ENCODE data around the gene RANBP3.

RANBP3 gene

DNA sequence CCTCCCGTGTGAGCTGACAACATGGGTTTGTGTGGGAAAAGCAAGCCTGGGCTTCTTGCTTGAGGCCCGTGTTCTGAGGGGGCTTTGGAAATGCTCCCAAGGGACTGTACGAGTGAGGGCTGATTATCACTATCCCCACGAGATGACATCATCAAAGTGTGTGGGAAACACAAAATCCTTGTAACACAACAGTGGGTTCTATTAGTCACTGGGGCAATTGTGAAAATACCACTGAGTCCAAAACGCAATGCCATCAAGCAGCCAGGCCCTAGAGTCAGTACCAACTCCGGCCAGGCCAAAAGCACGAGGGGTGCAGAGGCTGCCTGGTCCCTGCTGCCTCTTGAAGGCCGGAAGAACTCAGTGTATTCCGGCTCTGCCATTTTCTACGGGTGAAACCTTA, 34.3 kb downstream of the RANBP3 start:
- DNase-seq: no peak

DNA sequence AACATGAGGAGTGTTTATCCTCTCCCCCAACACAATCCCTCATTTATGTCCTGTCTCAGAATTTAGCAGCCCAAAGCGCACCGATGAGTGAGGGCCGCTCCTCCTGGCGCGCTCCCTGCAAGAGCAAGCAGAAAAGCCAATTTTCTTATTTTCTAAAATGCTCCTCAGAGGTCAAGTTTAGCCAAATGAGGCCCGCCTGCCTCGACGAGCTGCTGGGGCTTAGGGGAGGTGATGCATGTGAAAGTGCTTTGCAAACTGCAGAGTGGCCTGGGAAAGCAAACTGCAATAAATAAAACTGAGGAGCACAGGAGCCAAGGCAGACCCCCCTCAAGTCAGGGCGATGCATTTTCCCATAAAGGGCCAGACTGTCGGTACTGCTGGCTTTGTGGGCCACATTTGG, 34.9 kb downstream of the RANBP3 start:
- DNase-seq: no peak

DNA sequence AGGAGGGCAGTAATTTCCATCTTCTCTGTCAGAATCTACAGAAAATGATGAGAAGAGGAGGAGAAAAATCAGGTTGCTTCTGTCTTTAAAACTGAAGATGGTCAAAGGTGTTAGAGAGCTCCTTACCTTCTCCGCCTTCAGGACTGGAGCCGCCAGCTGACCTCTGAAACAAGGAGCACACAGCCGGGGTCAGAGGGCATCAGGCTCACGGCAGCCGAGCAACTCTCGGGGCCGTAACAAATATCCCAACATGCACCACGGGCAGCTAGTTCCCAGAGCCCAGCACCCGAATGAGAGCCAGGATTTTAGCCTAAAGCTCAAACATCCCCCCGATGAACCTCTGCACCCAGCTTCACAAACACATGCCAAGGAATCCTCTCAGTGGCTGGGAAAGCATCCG, 36.3 kb downstream of the RANBP3 start:
- DNase-seq: no peak

DNA sequence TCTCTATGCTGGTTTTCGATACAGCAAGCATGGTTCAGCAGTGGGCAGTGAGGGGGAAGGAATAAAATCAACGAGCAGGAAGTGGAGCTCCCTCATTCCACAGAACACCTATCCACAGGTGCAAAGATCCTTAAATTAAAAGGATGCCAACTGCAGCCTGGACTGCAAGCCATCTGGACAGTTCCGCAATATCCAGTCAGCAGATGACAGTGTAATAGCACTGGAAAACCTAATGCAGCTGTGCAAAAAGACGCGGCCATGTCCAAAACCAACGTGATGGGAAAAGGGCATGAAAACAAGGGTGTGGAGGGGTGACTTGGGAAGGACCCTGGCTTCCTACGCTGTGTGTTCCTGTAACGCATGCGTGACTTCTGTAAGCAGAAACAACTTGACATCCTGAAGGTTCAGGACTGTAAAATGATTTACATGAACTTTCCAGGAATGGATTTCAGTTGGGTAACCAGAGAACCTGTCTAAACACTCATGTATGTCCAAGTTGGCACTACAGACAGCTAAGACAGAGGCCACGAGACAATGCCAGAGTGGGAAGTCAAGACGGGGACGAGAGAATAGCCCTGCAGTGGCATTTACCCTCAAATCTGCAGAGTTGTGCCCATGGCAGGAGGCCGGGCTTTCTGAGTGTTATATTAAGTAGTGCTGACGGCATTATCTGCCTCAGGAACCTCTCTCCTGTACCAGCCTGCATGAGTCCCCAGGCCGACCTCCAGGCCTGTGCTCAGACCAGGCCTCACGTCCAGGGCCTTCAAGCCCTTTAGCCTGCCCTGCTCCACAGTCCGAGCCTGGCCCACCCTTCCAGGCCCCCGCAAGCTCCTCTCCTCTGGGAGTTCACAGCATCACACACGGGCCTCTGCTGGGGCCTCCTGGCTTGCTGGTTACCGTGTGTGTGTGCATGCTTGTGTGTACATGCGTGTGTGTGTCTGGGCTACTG, 37.4 kb downstream of the RANBP3 start:
- DNase-seq: no peak

DNA sequence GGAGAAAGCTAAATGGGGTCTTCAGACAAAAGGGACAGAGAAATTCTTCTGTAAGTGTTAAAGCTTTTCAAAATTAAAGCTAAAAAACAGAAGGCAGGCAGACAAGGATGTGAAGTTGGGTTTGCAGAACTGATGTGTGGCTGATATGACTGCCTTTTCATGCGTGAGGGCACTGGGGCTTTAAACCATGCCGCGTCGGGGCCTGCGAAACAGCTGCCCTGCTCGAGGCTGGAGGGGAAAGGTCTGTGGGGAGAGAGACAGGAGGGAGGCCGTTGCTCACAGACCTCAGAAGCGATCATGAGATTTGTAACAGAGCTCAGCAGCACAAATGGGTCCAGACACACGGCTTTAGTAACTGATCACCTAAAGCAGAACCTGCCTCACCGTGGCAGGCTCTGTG, 40.4 kb downstream of the RANBP3 start:
- no peak for DNase-seq

DNA sequence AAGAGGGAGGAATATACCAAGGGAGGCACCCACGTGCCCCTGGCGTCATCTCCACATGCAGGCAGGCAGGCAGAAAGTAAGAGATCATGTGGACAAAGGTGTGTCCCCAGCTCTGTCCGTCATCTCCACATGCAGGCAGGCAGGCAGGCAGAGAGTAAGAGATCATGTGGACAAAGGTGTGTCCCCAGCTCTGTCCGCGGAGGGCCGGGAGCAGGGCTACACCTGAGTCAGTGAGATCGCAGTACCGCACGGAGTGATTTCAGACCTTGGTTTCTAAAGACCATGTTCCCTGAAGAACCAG, 41.7 kb downstream of the RANBP3 start:
- DNase-seq: no peak

DNA sequence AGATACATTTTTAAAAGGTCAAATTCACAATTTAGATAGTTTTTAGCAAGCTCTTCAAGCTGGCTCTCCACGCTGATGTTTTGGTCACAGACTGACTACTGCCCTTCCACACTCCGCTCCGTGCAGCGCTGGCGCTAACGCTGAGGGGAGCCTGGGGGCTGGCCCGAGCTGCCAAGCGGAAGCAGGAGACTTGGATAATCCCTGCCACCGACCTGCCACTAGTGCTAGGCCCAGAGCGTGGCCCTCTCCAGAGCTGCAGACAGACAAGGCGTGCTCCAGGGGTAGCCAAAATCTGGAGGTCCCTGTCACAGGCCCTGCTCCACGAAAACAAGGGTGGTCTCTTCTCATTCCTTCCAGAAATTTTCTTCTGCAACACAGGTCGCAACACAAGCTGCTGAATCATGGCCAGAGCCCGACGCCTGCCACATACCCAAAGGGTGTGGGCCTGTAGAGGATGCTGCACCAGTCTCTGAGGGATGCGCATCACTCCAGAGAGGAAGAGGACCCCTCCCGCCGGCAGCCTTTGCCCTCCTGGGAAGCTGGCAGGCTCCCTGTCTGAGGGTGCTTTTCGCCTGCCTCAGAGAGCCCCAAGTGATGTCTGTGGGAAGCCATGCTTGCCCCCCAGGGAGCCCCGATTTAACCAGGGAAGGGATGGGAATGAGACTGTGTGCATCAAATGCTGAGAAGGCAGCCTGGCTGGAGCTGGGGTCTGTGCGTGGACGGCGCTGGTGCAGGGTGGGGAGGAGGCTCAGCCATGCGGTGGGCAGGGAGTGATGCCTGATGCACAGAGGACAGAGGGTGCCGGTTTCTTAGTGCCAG, 42.3 kb downstream of the RANBP3 start:
- no peak for DNase-seq

DNA sequence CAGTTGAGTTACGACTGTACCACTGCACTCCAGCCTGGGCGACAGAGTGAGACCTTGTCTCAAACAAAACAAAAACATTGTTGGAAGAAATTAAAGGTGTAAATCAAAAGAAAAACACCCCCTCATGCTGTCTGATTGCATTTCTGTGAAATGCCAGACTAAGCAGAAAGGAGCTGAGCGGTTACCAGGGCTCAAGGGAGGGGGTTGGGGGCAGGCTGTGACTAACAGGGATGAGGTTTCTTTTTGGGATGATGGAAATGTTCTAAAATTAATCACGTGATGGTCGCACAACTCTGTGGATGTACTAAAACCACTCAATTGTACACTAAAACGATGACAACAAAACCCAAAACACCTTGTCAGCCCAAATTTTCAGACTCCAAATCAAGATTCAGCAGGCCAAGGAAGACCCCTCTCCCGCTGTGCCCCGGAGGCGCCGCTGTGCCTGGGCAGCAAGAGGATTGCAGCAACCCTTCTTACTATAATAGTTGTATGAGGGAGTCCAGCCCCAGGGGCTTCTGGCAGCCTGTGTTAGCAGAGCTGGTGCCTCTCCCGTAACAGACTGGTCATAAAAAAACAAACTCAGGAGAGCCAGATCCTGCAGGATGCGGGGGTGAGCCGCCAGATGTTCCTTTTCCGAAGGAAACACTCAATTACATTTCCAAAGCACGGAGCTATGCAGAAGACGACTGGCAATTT, 43.0 kb downstream of the RANBP3 start:
- DNase-seq: no peak

DNA sequence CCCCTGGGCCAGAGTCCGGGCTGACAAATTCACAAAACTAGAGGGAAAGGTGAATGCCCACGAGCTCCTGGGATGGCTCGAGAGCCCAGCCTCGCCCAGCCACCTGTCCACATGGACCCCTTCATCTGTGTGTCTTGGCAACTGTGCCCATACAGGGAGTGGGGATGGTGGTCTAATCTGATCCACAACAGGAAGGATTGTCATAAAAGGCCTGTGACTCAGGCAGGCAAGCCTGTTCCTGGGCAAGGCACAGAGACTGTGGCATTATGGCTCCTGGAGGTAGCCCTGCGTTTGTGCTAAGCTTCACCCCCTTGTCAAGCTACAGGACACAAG, 43.9 kb downstream of the RANBP3 start:
- DNase-seq: no peak

DNA sequence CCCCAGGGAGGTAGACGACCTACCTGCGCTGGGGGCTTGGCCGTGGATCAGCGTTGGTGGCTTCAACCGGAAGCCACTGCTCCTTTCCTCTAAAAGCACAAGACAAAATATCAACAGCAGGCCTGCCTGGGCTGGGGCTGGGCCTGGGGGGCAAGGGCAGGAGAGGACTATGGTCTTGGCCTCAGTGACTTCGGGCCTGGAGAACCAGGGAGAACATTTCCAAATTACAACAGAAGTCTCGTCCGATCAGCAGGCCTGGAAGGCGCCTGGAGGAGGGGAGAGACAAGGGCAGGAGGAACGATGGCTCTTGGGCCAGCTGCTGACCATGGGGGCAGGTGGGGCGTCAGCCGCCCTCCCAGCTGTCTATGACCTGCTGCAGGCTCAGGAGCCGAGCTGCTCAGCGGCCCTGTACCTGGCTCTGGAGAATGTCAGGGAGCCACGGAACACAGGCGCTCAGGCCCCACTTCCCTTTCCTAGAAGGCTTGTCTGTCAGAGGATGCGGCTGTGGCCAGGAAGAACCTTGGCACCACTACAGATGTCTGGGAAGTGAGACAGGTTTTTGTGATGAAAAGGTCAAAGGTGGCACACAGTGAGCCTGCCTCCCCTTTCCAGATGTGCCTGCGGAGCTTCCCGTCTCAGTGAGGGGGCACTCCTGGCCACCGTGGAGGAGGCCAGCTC, 44.4 kb downstream of the RANBP3 start:
- DNase-seq: no peak

DNA sequence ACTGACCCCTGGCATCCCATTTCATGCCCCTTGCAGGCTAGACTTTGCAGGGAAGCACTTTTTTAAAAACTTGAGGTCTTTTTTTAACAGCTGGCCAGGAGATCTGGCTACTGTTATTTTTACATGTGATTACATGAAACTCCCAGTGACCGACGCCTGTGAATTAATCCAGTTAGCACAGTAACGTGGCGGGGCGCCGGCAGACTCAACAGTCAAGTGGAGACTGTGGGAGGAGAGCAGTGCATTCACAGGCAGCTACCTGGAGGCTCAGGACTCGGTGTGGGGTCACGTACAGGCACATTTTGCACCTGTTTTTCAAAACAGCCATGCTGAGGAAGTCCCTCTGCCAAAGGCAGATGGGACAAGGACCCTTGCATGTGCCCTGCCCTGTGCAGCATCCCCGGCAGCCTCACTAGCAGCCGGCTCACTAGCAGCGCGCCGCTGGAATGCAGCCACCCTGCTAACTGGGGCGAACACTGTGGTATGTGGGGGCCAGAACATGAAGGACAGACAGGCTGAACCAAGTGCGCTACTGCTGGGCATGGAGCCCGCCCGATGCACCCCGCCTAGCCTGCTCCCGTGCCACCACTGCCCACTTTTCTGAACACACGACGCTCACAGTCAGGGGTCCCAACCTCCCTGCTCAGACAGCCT, 45.2 kb downstream of the RANBP3 start:
- peak in 1 of 2 experiments; percentile 34 for DNase-seq

DNA sequence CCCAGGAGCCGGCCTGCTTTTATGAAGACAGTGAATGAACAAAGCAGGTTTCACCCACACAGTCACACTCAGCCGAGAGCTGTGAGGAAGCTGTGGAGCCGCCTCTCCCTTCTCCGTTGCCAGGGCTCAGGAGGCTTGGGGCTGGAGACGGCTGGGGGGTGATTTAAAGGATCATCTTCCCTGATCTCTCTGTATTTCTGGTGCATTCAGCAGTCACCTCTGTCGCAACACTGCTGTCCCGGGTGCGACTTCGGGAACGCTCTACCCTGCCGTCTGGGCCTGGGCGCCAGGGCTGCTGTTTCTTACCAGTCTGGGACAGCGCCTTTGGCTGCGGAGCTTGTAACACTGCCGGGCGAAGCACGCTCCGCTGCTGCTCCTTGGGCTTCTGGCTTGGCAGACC, 45.8 kb downstream of the RANBP3 start:
- DNase-seq: no peak

DNA sequence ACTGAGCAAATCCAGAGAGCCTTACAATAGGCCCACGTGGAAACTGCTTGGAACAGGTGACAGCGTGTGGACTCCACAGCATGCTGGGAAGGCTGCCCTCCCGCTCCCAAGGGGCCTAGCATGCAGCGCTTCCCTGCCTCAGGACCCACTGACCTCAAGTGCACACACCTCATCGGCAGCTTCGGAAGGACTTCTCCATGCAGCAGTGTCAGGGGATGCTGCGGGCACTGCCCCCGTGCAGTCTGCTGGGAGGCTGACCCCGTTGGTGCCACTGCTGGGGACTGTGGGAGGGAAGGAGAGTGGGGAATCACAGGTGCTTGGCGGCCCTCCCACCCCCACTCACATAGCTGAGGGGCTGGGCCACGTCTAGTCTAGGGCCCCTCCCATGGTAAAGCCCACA, 46.7 kb downstream of the RANBP3 start:
- no peak for DNase-seq

DNA sequence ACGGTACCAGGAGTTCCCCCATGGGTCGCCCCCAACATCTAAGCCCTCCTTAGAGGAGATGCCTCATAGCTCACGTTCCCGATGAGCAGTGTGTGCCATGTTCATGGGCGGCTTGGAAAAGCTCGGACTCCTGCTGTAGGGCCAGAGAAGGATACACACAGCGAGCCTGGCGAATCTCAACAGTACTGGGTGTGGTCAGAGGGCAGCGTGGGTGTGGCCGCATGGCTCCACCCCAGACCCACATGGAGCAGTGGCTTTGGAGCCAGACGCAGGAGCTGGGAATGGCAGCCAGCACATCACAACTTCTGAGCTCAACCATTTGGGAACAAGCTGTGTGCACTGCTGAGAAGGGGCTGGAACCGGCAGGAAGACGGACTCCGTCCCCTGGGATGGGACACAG, 48.3 kb downstream of the RANBP3 start:
- DNase-seq: no peak

DNA sequence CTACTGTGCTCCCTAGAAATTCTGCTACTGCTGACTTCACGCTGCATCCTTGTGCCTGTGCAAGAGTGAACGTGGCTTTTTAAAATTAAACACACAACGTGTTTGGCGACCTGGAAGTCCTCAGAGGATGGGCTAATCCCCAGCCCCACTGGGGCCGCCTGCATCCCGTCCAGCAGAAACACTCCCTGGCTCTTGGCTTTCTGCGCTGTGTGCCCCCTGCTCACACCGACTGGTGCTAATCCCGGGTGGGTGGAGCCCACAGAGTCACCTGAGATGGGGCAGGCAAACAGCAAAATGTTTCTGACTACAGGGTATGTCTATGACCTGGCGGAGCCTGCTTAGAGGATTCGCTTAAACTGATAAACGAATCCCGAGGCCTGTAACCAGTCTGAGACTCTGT, 48.8 kb downstream of the RANBP3 start:
- no peak for DNase-seq

DNA sequence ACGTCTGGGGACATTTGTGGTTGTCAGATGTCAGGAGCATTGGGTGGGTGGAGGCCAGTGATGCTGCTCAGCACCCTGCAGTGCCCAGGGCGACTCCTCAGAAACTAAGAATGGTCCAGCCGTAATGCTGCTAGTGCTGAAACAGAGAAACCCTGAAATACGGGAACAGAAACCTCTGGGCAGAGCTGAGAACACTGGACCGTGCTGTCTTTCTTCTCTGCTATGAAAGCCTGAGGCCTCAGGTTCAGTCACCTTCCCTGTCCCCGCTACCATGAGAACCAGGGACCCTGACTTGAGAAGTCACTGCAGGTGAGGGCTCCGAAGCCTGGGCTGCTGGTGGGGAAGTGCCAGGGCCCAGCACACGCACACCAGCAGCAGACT, 50.5 kb downstream of the RANBP3 start:
- DNase-seq: no peak

DNA sequence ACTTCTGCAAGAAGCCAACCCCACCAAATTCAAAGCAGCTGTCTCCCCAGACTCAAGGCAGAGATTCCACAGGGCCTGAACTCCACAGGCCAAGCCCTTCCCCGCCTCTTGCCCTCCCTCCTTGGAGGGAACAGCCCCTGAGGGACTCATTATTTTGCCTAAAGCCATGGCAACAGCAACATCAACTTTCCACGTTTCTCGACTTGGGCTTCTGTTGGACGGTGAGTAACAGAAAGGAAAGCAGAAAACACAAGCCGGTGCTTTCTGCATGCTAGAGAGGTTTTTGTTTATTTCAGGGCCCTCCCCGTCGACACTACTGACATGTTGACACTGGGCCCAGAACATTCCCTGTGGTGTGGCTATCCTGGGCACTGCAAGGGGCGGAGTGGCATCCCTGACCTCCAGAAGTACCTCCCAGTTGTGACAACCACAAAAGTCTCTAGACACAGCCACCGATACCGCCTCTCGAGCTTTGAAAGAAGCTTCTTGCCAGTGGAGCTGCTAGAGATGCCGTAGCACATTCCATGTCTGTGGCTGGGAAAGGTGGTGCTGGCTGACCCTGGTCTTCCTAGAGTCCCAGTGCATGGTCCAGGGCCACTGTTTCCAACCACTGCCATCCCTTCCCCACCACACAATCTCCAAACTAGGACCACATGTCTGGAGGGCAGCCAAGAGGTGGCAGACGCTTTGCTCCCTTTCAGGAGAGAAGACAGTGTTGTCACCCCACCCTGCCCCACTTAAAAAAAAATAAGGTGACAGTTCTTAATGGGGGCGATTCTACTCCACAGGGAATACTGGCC, 51.1 kb downstream of the RANBP3 start:
- DNase-seq: no peak

DNA sequence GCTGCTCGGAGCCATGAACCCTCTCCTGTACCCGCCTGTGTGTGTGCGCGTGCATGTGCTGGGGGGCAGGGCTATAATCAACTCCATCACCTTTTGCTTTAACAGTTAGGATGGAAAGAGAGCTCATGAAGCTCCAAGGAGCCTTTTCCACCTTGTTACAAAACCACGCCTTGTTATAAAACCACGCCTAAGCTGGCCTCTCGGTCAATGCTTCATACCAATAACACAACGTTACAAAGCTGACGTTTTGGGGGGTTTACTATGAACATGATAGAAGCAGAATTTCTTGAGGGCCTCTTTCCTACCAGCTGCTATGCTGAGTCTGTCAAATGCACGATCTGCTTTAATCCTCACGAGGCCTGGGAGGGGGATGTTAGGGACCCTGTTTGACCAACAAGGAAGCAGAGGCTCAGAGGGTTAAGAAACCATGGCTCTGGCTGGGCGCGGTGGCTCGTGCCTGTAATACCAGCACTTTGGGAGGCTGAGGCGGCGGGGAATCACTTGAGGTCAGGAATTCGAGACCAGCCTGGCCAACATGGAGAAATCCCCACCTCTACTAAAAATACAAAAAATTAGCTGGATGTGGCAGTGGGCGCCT, 52.0 kb downstream of the RANBP3 start:
- DNase-seq: no peak

DNA sequence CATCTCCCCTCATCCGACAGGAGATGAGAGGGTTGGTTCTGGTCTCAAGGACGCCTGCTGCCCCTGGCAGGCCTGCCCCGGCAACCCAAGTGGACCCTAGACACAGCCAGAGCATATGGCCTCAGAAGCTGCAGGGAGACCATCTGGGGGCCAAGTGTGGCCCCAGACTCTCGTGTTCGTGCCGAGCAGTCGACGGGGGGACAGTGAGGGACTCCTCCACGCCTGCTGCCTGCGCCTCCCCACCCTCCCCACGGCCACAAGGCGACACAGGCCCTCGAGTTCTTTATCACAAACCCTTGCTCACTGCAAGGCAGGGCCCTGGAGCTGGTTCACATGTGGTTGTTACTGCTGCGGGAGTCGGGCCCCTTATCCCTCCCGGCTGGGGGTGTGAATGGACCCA, 54.6 kb downstream of the RANBP3 start:
- no peak for DNase-seq

DNA sequence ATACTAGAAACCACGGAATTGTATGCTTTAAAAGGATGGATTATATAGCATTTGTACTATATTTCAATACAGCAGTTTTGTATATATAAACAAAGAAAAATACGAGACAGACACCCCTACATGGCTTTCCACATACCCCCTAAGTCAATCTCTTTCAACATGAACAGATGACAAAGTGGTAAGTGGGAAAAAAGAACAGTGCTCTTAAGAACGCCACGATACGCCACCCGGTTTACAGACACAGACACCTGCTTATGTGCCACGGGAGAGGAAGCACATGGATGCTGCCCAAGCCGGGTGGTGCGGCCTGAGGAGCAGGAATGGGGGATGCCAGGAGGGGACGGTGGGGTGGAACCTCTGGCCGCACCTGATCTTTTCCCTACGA, 55.8 kb downstream of the RANBP3 start:
- DNase-seq: no peak

DNA sequence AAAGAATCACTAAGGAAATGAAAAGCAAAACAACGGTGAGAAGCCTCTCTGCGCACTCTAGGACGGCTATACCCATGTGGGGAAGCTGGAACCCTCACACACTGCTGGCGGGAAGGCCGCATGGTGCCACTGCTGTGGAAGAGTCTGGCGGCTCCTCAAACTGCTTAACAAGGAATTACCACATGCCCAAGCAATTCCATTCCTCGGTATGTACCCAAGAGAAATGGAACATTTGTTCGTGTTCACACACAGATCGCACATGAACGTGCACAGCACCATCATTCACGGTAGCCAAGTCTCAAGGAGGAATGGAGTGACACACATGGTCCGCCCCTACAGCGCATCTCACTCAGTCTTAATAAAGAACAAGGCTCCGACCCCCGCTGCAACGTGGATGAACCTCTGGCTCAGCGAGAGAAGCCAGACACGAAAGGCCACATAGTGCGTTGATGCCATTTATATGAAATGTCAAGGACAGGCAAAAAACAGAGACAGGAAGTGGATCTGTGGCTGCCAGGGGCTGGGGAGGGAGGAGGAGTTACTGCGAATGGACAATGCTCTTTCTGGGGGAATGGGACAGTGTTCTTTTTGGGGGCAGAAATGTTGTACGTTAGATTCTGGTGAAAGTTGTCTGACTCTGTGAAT, 56.3 kb downstream of the RANBP3 start:
- no peak for DNase-seq

All from cerebellar nuclear complex (tissue), 1 donor.